Activated naive CD4-positive, alpha-beta T cell treated with anti-CD3 and anti-CD28 coated beads, Interleukin-2, amount 50 U/mL, for 24 hours (primary cell): ENCODE measurements around the gene C2orf42.
"Not testable (repeated sequence)": the region's sequence is repeated elsewhere in the genome, so short reads cannot be mapped to it uniquely, and the experiment has no call there.

ENCODE experiments used
- H3K27ac Mint-ChIP-seq: one replicate; pipeline ENCODE4 v1.8.0; 2021; ENCODE audit warnings: mild to moderate bottlenecking, mixed read lengths
- H3K27me3 Mint-ChIP-seq: one replicate; pipeline ENCODE4 v1.8.0; 2021; ENCODE audit warnings: mixed read lengths
- H3K36me3 Mint-ChIP-seq: one replicate; pipeline ENCODE4 v1.8.0; 2021; ENCODE audit warnings: mixed read lengths
- H3K4me1 Mint-ChIP-seq: one replicate; pipeline ENCODE4 v1.8.0; 2021; ENCODE audit warnings: mixed read lengths
- H3K4me3 Mint-ChIP-seq: one replicate; pipeline ENCODE4 v1.8.0; 2021; ENCODE audit warnings: mild to moderate bottlenecking, mixed read lengths
- H3K9me3 Mint-ChIP-seq: one replicate; pipeline ENCODE4 v1.8.0; 2021; ENCODE audit warnings: mixed read lengths

The C2orf42 gene

DNA sequence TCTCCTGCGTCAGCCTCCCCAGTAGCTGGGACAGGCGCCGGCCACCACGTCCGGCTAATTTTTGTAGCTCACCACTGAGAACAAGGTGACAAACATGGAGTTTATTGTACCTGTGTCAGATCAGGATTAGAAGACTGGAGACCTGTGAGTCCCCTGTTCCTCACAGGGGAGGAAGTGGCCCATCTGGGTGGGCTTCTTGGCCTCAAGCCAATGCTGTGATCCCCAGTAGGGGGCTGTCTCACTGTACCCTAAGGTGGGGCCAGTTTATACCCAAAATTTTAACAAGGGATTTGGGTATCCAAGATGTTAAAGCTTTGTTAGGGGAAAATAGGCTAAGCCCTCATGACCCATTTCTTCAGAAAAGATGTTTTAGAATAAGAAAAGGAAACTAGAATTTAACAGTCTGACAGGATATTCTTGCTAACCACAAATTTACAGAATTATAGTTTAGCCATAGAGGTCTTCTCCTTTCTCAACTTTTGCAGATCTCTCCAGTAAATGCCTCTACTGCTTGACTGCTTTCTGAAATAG is 87.2 kb downstream of the C2orf42 start:
- Mint-ChIP-seq H3K9me3 (no peaks in the 10 kb centered on the region), H3K27ac (peak overlapping the region; percentile 87), H3K36me3 (no peaks in the 10 kb centered on the region), H3K27me3 (no peaks in the 10 kb centered on the region), H3K4me1 (peaks cover 57% of the 10 kb centered on the region), H3K4me3 (peak overlapping the region; percentile 80)

DNA sequence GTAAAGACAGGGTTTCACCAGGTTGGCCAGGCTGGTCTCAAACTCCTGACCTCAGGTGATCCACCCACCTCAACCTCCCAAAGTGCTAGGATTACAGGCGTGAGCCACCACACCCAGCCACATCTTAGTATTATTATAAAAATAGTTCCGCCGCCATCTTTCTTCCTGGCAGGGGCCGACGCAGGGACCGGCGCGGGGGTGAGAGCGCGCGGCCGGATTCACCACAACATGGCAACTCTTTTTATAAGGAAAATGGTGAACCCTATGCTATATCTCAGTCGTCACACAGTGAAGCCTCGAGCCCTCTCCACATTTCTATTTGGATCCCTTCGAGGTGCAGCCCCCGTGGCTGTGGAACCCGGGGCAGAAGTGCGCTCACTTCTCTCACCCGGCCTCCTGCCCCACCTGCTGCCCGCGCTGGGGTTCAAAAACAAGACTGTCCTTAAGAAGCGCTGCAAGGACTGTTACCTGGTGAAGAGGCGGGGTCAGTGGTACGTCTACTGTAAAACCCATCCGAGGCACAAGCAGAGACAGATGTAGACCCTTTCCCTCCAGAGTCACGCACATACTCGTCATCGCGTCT is 88.4 kb downstream of the C2orf42 start:
- not testable (repeated sequence) for H3K9me3 Mint-ChIP-seq, H3K4me3 Mint-ChIP-seq, H3K36me3 Mint-ChIP-seq, H3K27me3 Mint-ChIP-seq
- Mint-ChIP-seq H3K27ac (peak overlapping the region; percentile 72), H3K4me1 (peaks cover 52% of the 10 kb centered on the region)

DNA sequence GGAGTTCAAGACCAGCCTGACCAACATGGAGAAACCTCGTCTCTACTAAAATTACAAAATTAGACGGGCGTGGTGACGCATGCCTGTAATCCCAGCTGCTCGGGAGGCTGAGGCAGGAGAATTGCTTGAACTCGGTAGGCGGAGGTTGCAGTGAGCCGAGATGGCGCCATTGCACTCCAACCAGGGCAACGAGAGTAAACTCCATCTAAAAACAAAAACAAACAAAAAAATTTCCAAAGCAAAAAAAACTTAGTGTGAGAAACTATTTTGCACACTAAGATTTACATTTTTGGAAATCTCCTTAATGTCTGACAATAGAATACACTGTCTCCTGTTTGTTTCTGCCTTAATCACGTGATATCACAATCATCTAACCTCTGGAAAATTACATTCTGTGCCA is 89.1 kb downstream of the C2orf42 start:
- H3K36me3 Mint-ChIP-seq, H3K9me3 Mint-ChIP-seq, H3K27ac Mint-ChIP-seq, H3K4me3 Mint-ChIP-seq, H3K27me3 Mint-ChIP-seq: not testable (repeated sequence)
- peaks cover 46% of the 10 kb centered on the region for H3K4me1 Mint-ChIP-seq

DNA sequence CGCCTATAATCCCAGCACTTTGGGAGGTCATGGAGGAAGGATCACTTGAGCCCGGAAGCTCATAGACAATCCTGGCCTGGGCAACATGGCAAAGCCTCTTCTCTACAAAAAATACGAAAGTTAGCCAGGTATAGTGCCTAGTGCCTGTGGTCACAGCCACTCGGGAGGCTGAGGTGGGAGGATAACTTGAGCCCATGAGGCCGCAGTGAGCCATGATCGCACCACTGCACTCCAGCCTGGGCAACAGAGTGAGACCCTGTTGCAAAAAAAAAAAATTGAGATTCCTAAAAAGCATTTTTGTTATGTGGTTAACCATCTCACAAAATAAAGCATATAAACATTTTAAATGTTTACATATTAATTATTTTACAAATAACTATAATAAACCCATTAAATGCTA is 89.6 kb downstream of the C2orf42 start:
- no peak overlapping the region for H3K4me3 Mint-ChIP-seq
- H3K9me3 Mint-ChIP-seq = no peaks in the 10 kb centered on the region
- peaks cover 46% of the 10 kb centered on the region for H3K4me1 Mint-ChIP-seq
- H3K36me3 Mint-ChIP-seq = no peaks in the 10 kb centered on the region
- no peaks in the 10 kb centered on the region for H3K27me3 Mint-ChIP-seq
- peak overlapping the region; percentile 27 for H3K27ac Mint-ChIP-seq
